HG03457 (cell line): ENCODE data around the gene RAG2.

Experiments used
- ATAC-seq: cut with Tn5 transposase; IDR thresholded peaks from one replicate; pipeline ENCODE4 v1.9.1; 2021; ENCODE audit warnings: moderate number of reproducible peaks; ENCODE audit not compliant: unreplicated experiment

Gene RAG2

GRCh38 chr11:36601155-36601554 lies 3.1 kb upstream of the RAG2 start:
- ATAC-seq = no peak

DNA sequence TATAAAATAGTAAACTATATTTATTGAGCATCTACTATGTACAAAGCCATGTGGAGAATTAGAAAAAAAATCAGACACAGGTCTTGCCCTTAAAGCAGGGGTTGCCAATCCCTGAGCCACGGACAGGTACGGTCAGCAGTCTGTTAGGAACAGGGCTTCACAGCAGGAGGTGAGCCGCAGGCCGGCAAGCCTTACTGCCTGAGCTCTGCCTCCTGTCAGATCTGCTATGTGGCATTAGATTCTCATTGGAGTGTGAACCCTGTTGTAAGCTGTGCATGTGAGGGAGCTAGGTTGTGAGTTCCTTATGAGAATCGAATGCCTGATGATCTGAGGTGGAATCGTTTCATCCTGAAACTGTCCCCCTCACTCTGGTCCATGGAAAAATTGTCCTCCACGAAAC lies 2.1 kb upstream of the RAG2 start:
- ATAC-seq = no peak

DNA sequence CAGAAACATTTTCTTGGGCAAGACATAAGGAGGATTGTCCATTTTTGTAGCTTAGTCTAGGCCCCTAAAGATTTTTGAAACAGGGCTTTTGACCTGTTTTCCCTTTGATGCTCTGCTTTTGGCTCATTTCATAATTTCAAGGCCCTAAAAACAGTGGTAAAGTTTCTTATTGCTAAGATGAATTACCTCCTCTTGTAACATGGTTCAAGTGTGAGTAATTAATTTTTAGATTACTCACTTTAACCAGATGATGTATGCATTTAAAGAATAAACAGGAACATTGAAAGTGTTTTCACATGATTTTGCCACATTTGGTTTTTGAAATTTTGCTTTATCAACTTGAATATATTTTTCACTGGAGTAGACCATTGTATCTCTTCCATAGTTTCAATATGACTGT lies 1.2 kb downstream of the RAG2 start:
- ATAC-seq = no peak

DNA sequence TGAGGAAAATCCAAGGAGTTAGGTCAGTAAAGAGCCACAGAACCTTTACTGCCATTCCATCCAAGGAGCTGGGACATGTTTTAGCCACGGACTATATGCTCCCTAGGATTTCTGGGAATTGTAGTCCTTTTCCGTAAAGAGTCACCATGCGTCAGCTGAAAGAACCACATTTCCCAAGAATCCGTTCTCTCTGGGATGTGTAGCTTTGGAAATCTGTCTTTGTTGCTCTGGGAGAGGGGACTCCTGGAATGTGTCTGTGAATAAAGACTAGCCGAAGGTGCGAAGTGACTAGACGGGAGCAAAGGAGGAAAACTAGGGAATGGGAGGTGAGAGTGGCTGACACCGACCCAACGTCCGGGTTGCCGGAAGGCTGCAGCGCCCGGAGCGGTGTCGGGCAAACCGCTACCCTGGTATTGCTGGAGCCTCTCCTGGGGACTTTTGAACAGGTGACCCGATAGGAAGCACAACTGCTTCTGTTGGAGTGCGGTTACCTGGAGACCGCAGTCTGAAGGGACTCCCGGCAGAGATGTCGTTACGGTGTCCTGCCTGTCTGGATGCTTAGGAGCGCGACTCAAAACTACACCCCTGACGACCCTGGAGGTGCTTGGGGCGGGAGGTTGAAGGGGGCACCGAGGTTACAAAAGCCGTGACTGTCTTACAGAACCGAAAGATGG lies 3.6 kb downstream of the RAG2 start, which contains the start of gene IFTAP:
TSS of gene IFTAP (plus strand) at position 187 of the 674 bp plus-strand sequence. CDS start 15,602 bp downstream, outside the sequence.
- ATAC-seq = no peak

GRCh38 chr11:36591433-36591832 lies 6.6 kb downstream of the RAG2 start:
- ATAC-seq = no peak

DNA sequence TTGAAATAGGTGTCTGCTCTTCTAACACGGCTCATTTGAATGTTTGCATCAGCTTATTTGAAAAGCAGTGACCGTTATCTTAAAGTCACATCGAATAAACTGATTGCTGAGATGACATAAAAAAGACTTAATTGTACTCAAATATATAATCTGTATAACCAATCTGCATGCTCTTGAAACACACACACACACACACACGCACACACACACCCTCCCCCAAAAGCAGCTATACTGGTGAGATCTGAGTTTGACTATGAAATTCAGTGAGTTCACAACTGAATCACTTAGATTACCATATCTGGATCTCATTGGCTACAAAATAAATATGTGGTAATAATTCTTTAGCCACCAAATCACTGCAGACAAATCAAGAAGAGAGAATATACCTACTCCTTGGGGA lies 7.5 kb downstream of the RAG2 start:
- no peak for ATAC-seq

DNA sequence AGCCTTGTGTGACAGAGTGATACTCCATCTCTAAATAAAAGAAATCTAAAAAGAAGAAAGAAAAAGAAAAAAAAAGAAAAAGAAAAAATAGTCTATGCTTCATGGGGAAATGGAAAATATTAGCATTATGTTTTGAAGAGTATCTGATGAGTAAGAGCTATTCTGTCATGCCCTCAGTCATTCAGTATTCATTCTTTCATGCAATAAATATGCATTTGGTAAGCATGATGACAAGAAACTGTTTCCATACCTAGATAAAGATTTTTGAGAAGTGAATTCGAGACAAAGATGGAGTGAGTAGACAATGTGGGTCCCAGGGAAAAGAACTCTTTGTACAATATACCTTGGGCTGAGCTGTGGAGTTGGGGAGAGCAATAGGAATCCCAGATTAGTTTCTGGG lies 9.9 kb downstream of the RAG2 start:
- no peak for ATAC-seq

GRCh38 chr11:36586543-36586942 lies 11.5 kb downstream of the RAG2 start:
- ATAC-seq = no peak

- ATAC-seq = no peak
Measured at GRCh38 chr11:36583667-36584066, 14.4 kb downstream of the RAG2 start.

GRCh38 chr11:36581536-36581935 lies 16.5 kb downstream of the RAG2 start:
- no peak for ATAC-seq

- ATAC-seq = no peak
Measured at GRCh38 chr11:36578458-36578857, 19.6 kb downstream of the RAG2 start.

GRCh38 chr11:36577859-36578258 lies 20.2 kb downstream of the RAG2 start:
- ATAC-seq = no peak

GRCh38 chr11:36577373-36577772 lies 20.7 kb downstream of the RAG2 start:
- no peak for ATAC-seq

DNA sequence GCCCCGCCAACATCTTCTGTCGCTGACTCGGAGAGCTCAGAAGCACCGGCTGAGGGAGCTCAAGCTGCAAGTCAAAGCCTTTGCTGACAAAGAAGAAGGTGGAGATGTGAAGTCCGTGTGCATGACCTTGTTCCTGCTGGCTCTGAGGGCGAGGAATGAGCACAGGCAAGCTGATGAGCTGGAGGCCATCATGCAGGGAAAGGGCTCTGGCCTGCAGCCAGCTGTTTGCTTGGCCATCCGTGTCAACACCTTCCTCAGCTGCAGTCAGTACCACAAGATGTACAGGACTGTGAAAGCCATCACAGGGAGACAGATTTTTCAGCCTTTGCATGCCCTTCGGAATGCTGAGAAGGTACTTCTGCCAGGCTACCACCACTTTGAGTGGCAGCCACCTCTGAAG lies 23.6 kb downstream of the RAG2 start:
- ATAC-seq = no peak

DNA sequence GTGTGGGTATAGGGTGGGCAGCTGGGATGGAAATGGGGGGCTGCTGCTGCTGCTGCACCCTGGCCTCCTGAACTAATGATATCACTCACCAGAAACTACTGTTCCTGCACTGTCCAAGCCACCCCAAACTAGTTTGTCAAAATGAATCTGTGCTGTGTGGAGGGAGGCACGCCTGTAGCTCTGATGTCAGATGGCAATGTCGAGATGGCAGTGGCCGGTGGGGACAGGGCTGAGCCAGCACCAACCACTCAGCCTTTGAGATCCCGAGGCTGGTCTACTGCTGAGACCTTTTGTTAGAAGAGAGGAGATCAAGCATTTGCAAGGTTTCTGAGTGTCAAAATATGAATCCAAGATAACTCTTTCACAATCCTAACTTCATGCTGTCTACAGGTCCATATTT lies 28.9 kb downstream of the RAG2 start:
- no peak for ATAC-seq

DNA sequence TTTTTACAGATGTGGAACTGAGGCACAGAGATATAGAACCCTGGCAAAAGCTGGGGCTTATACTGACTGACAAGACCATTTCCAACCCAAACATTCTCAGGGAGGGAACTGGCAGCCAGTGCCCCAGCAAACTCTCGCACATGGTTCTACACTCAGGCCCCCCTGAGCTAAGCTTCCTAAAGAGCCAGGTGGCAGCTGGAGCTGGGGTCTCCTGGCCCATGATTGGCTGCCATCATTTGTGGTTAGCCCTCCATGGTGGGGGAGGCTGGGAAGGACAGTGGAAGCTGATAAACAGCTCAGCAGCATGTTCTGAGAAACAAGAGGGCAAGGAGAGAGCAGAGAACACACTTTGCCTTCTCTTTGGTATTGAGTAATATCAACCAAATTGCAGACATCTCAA lies 30.3 kb downstream of the RAG2 start, which contains the start of gene RAG1:
TSS of gene RAG1 (plus strand) at position 314 of the 400 bp plus-strand sequence. CDS start 5,298 bp downstream, outside the sequence.
- no peak for ATAC-seq

DNA sequence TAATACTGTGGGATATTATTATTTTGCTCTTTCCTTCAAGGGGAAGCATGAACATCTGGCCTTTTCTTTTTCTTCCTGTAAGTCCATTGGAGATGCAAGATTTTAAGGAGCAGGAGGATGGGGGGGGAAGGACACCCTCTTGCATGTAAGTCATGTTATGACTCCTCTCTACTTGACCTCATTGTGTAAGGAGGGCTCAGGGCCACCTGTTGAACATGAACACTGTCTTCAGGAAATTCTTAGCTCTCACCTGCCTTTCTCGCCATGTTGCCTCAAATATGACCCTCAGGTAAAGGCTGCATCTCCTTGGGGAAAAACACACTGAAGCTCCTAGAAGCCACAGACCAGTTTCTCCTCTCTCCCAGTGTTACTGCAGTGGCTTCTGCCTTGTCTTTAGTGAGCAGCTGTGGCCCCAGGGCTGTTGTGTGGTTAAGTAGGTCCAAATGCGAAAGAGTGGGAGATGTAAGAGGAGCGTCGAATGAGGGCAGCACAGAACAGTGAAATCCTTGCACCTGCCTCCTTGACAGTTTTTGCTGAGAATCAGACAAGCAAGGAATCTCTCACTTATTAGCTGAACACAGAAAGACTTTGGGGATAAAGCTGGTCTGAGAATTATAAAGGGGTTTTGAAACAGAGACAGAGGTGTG lies 31.5 kb downstream of the RAG2 start:
- ATAC-seq = no peak

- no peak for ATAC-seq
Measured at GRCh38 chr11:36565031-36565610, 32.9 kb downstream of the RAG2 start.

GRCh38 chr11:36564376-36565030 lies 33.5 kb downstream of the RAG2 start:
- no peak for ATAC-seq

DNA sequence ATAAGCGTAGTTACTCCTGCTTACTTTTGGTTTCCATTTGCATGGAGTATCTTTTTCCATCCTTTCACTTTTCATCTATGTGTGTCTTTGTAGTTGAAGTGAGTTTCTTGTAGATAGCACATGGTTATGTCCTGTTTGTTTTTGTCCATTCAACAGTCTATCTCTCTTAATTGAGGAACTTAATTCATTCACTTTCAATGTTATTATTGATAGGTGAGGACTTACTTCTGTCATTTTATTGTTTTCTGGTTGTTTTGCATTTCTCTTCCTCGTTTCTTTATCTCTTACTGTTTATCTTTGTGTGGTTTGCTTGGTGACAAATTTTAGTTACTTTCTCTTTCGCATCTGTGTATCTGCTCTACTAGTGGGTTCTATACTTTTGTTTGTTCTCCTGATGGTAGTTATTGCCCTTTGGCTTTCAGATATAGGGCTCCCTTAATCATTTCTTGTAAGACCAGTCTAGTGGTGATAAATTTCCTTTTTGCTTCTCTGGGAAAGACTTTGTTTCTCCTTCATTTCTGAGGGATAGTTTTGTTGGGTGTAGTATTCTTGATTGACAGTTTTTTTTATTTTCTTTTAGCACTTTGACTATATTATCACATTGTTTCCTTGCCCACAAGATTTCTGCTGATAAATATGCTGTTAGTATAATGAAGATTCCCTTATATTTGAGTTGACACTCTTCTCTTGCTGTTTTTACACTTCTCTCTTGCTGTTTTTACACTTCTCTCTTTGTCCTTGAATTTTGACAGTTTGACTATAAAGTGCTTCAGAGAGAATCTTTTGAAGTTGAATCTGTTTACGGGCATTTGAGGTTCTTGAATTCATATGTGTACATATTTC lies 39.2 kb downstream of the RAG2 start:
- no peak for ATAC-seq

DNA sequence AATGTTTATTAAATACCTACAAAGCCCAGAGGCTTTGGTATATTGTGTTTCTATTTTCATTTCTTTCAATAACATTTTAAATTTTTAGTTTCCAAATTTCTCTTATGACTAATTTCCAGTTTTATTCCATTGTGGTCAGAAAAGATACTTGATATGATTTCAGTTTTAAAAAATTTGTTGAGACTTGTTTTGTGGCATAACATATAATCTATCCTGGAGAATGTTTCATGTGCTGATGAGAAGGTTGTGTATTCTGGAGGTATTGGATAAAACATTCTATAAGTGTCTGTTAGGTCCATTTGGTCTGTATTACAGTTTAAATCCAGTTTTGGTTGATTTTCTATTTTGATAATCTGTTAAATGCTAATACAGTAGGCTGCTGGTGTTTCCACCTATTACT lies 40.0 kb downstream of the RAG2 start:
- ATAC-seq = no peak
